ENCODE data around the gene FAM168B. TPM values are rescaled to one million over a fixed set of nuclear protein-coding genes. Genes with fewer than 3 reads are reported as not detected.

Gene FAM168B
- total RNA-seq, 1 experiment from 2014 or later = 111 TPM

DNA sequence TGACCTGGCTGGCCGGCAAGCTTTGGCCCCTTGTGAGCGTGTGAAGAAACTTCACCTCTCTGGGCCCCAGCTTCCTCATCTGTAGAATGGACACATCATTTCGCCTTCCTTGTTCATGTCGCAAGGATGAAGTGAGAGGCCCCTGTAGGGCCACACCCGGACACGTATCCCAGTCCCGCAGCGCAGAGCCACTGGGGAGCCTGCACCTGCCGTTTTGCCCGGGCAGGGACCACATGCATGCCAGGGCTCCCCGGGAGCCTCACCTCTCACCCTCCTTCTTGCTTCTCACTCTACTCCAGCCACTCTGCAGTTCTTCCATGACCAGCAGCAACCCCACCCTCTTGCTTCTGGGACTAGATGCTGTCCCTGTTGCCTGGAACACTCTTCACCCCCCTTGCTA is 77.5 kb downstream of the FAM168B start:
- CTCF ChIA-PET = no interaction called here
- no peak overlapping the region for H3K4me3 Mint-ChIP-seq (ENCODE audit: low read depth, unreplicated experiment)
- no peaks in the 10 kb centered on the region for H3K36me3 Mint-ChIP-seq (ENCODE audit: insufficient read depth, unreplicated experiment)
- peaks cover 11% of the 10 kb centered on the region for H3K27me3 Mint-ChIP-seq (ENCODE audit: unreplicated experiment)
- no peaks in the 10 kb centered on the region for H3K9me3 Mint-ChIP-seq (ENCODE audit: low read depth, unreplicated experiment)
- TF ChIP-seq CTCF (IDR thresholded peaks at IDR 0.05; ENCODE audit: unreplicated experiment) = no peak
- peaks cover 12% of the 10 kb centered on the region for H3K4me1 Mint-ChIP-seq (ENCODE audit: low read depth, unreplicated experiment)
- intact Hi-C loops (cut with micrococcal nuclease; ENCODE audit: unreplicated experiment) = no loop called here
- BruUV-seq (replicated peaks) = no TSS peak
- no peak overlapping the region for H3K27ac Mint-ChIP-seq (ENCODE audit: unreplicated experiment)
- no peak for DNase-seq

DNA sequence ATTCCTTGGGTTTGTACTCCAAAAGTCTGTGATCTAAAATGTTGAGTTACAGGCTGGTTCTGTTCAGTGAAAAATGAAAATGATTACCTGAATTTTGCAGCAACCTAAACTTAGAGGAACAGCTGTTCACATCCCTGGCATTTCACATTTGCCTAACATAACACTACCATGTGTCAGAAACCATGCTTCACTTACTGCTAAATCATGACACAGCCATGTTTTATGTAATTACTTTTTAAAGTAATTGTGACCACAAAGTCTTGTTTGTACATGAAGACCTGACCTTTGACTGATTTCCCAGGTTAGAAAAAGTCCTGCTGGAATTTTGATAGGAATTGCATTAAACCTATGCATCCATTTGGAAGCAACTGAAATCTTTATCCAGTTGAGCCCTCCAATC is 79.1 kb downstream of the FAM168B start:
- intact Hi-C loops (cut with micrococcal nuclease; ENCODE audit: unreplicated experiment) = no loop called here
- CTCF ChIA-PET = no interaction called here
- no TSS peak for BruUV-seq (replicated peaks)
- Mint-ChIP-seq H3K4me1 (ENCODE audit: low read depth, unreplicated experiment) (peaks cover 12% of the 10 kb centered on the region), H3K27ac (ENCODE audit: unreplicated experiment) (no peak overlapping the region), H3K4me3 (ENCODE audit: low read depth, unreplicated experiment) (no peak overlapping the region), H3K36me3 (ENCODE audit: insufficient read depth, unreplicated experiment) (no peaks in the 10 kb centered on the region), H3K9me3 (ENCODE audit: low read depth, unreplicated experiment) (no peaks in the 10 kb centered on the region), H3K27me3 (ENCODE audit: unreplicated experiment) (peaks cover 21% of the 10 kb centered on the region)
- TF ChIP-seq CTCF (IDR thresholded peaks at IDR 0.05; ENCODE audit: unreplicated experiment) = no peak
- DNase-seq = no peak

DNA sequence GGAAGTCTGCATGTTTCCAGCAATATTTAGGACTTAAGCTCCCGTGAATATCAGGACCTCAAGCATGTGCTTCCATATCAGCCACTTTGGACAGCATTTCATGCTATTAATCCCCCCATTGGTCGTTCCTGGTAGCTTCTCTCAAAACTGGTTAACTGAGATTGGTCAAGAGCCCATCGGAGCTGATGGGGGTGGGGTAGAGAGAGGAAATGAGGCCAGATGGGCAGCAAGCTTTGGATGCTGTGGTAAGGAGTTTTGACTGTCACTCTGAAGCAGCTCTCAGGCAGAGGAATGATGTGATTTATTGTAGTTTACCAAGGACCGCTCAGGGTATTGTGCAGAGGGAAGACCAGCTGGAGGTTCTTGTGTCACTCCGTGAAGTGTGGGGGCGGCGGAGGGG is 81.8 kb downstream of the FAM168B start:
- CTCF ChIA-PET = interaction anchor here (0.6 kb wide), 1 partner anchor 12 kb away, joined by 3 read pairs; no protein-coding TSS in a partner anchor
- no peak overlapping the region for H3K27ac Mint-ChIP-seq (ENCODE audit: unreplicated experiment)

DNA sequence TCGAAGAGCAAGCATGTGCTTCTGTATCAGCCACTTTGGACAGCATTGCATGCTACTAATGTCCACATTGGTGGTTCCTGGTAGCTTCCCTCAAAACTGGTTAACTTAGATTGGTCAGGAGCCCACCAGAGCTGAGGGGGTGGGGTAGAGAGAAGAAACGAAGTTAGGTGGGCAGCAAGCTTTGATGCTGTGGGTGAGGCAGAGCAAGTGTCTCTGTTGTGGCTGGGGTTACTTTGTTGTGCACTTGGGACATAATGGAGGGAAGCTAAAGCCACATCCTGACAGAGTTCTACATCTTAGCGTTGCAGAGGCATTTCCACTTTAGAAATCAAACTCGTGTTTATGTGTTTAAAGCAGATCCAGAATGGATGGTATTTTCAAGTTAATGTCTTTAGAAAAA is 82.7 kb downstream of the FAM168B start:
- BruUV-seq (replicated peaks) = no TSS peak
- TF ChIP-seq CTCF (IDR thresholded peaks at IDR 0.05; ENCODE audit: unreplicated experiment) = no peak
- Mint-ChIP-seq H3K4me1 (ENCODE audit: low read depth, unreplicated experiment) (no peaks in the 10 kb centered on the region), H3K36me3 (ENCODE audit: insufficient read depth, unreplicated experiment) (no peaks in the 10 kb centered on the region), H3K4me3 (ENCODE audit: low read depth, unreplicated experiment) (no peak overlapping the region), H3K9me3 (ENCODE audit: low read depth, unreplicated experiment) (no peaks in the 10 kb centered on the region), H3K27ac (ENCODE audit: unreplicated experiment) (no peak overlapping the region), H3K27me3 (ENCODE audit: unreplicated experiment) (peaks cover 21% of the 10 kb centered on the region)
- CTCF ChIA-PET = no interaction called here
- intact Hi-C loops (cut with micrococcal nuclease; ENCODE audit: unreplicated experiment) = no loop called here
- no peak for DNase-seq

More for the DNA sequence above, 81.8 kb downstream of the FAM168B start:
- H3K36me3 Mint-ChIP-seq (ENCODE audit: insufficient read depth, unreplicated experiment) = no peaks in the 10 kb centered on the region
- H3K27me3 Mint-ChIP-seq (ENCODE audit: unreplicated experiment) = peaks cover 21% of the 10 kb centered on the region
- no peaks in the 10 kb centered on the region for H3K9me3 Mint-ChIP-seq (ENCODE audit: low read depth, unreplicated experiment)
- no peak for TF ChIP-seq CTCF (IDR thresholded peaks at IDR 0.05; ENCODE audit: unreplicated experiment)
- DNase-seq = no peak
- intact Hi-C loops (cut with micrococcal nuclease; ENCODE audit: unreplicated experiment) = no loop called here
- no peak overlapping the region for H3K4me3 Mint-ChIP-seq (ENCODE audit: low read depth, unreplicated experiment)
- H3K4me1 Mint-ChIP-seq (ENCODE audit: low read depth, unreplicated experiment) = no peaks in the 10 kb centered on the region
- BruUV-seq (replicated peaks) = no TSS peak
